Stimulated activated CD8-positive, alpha-beta memory T cell treated with anti-CD3 and anti-CD28 coated beads, Interleukin-4, amount 100 ng/mL, for 48 hours (primary cell): ENCODE data around the gene GOLGA3.

ENCODE experiments used
- DNase-seq: peaks from one replicate; pipeline ENCODE4 v3.0.0-alpha.2; 2020

GOLGA3 gene

DNA sequence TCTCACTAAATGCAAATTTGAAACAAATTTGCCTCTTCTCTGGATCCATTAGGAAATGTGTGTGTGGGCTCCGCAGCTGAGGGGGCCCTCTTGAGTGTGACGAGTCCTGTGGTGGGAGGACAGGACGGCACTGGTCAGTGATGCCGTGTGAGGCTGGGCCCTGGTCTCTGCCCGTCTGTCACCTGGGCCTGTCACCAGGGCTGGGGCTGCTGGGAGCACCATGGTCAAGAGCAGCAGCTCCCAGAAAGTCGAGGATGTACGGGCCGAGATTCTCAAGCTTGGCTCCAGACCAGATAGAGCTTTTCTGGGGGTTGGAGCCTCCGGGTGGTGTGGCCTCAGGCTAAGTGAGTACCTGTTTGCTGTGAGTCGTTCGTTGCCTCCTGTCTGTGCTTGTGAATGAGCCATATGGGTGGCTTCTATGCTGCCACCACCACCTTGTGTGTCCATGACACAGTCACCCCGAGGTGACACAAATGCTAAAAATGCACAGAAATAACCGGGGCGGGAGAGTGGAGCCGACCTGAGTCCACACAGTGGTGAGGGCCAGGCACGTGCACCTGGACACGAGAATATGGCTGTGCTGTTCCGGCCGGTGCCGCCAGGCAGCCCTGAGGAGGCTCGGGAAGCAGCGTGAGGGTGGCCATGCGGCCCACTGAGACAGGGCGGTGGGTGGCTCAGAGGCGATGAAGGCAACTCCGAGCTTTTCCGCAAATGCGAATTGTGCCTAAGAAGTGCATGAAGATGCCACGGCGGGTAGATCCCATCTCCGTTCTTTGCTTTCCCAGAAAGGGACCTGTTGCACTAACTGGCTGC lies 109.3 kb downstream of the GOLGA3 start:
- no peak for DNase-seq
